ENCODE measurements around the gene CACNA1G. TPM values are rescaled to one million over a fixed set of nuclear protein-coding genes. Genes with fewer than 3 reads are reported as not detected.

Gene CACNA1G
- total and polyA plus RNA-seq, 2 donors (not counting 3 experiments of a cell fraction or from before 2014, with no cell fraction given) = not detected

DNA sequence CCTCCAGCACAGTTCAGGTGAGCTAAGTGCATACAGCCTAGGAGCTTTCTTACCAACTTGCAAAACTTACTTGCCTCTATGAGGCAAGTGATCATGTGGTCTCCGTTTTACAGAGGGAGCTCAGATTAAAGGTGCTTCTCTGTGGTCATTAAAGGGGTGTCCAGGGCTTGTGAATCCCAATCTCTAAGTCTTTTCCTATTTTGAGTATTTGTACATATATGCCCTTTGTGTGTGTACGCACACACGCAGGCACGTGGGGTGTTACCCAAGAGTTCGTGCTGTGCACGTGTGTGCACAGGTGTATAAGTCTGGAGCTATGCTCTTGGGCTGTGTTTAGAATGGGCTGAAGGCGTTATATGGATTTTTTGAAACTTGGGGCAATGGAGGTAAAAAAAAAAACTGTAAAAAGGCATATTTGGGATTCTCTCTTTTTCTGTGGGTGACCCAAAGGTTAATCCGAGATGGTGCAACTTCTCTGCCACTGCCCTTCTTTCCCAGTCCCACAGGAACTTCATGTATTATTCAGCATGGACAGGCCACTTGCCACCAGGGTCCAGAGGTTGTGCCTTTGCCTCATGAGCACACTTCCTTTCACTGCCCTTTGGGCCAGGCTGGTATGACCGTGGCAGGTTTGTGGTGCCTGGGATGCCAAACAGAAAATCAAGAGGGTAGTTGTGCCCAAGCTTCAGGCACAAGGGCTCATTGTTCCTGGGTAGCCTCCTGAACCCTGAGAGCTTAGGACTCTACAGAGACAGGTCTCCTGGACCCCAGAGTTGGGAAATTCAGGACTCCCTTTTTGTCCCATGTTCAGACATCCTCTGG lies 75.7 kb downstream of the CACNA1G start:
- no peak overlapping the region for H3K4me3 ChIP-seq (replicated peaks in 1 of 3; ENCODE audit: insufficient read depth in 1 of 3, low read depth in 1 of 3, low read length in 3 of 3)
- ChIA-PET POLR2A (no interaction called here), CTCF (interaction anchor here (0.8 to 7.0 kb wide), 7 partner anchors 9 to 69 kb away, joined by 3 to 96 read pairs (median 4); no protein-coding TSS in a partner anchor)
- H3K36me3 ChIP-seq (ENCODE audit: control insufficient read depth in 2 of 2, extremely low read depth in 1 of 2, insufficient read depth in 2 of 2, low read length in 2 of 2) = no peaks in the 10 kb centered on the region
- H3K4me1 ChIP-seq (ENCODE audit: control insufficient read depth, extremely low read depth, insufficient read depth, low read length) = peaks cover 51% of the 10 kb centered on the region
- no peak overlapping the region for H3K4me2 ChIP-seq (ENCODE audit: insufficient read depth, low read length)
- no peaks in the 10 kb centered on the region for H3K9me1 ChIP-seq (replicated peaks; ENCODE audit: control insufficient read depth, extremely low read depth, insufficient read depth, low read length)
- no peak overlapping the region for H3K27ac ChIP-seq (ENCODE audit: insufficient read depth, low read depth, low read length)
- BruUV-seq (replicated peaks) = no TSS peak
- intact Hi-C loops (cut with micrococcal nuclease) (no loop called here), dilution Hi-C loops (cut with MboI; ENCODE audit: extremely low pct_ligation_motif_present, low sequenced_read_pairs) (no loop called here)
- no peak overlapping the region for H2AFZ ChIP-seq (ENCODE audit: low read depth, low read length)
- H3K79me2 ChIP-seq (ENCODE audit: control insufficient read depth, insufficient read depth, low read length) = no peaks in the 10 kb centered on the region
- TF ChIP-seq EZH2 (IDR thresholded peaks at IDR 0.05; ENCODE audit: borderline replicate concordance, low read depth, low read length, severe bottlenecking) (no peak), MYC (IDR thresholded peaks at IDR 0.05; ENCODE audit: low read depth, low read length) (no peak), JUN (IDR thresholded peaks at IDR 0.05; ENCODE audit: borderline replicate concordance, insufficient read depth, insufficient read length, low read depth) (no peak), POLR2A (IDR thresholded peaks at IDR 0.05; ENCODE audit: low read depth, low read length) (no peak), POLR2AphosphoS5 (IDR thresholded peaks at IDR 0.05; ENCODE audit: insufficient read depth, low read depth, low read length) (no peak), GATA2 (IDR thresholded peaks at IDR 0.05; ENCODE audit: insufficient read depth, insufficient read length, low read depth, low read length) (no peak), FOS (IDR thresholded peaks at IDR 0.05; ENCODE audit: borderline replicate concordance, insufficient read depth, low read length) (no peak)
- TF ChIP-seq, protein P1, sequence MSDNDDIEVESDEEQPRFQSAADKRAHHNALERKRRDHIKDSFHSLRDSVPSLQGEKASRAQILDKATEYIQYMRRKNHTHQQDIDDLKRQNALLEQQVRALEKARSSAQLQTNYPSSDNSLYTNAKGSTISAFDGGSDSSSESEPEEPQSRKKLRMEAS (IDR thresholded peaks at IDR 0.05; ENCODE audit: insufficient read depth, insufficient read length) = no peak
- TF ChIP-seq, protein P2, sequence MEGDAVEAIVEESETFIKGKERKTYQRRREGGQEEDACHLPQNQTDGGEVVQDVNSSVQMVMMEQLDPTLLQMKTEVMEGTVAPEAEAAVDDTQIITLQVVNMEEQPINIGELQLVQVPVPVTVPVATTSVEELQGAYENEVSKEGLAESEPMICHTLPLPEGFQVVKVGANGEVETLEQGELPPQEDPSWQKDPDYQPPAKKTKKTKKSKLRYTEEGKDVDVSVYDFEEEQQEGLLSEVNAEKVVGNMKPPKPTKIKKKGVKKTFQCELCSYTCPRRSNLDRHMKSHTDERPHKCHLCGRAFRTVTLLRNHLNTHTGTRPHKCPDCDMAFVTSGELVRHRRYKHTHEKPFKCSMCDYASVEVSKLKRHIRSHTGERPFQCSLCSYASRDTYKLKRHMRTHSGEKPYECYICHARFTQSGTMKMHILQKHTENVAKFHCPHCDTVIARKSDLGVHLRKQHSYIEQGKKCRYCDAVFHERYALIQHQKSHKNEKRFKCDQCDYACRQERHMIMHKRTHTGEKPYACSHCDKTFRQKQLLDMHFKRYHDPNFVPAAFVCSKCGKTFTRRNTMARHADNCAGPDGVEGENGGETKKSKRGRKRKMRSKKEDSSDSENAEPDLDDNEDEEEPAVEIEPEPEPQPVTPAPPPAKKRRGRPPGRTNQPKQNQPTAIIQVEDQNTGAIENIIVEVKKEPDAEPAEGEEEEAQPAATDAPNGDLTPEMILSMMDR (IDR thresholded peaks at IDR 0.05; ENCODE audit: extremely low read depth in 1 of 2, insufficient read depth in 1 of 2, low read depth in 1 of 2, low read length in 2 of 2) = no peak
- DNase-seq (ENCODE audit: low read depth, low spot score) (no peak), FAIRE-seq (no peak)
- no peaks in the 10 kb centered on the region for H3K9me3 ChIP-seq (replicated peaks; ENCODE audit: control insufficient read depth, insufficient read depth, low read length)
- no peaks in the 10 kb centered on the region for H3K27me3 ChIP-seq (ENCODE audit: control insufficient read depth in 2 of 2, insufficient read depth in 2 of 2, low read length in 2 of 2)
- no peaks in the 10 kb centered on the region for H4K20me1 ChIP-seq (replicated peaks; ENCODE audit: control insufficient read depth, extremely low read depth, insufficient read depth, low read length)
- no peak overlapping the region for H3K9ac ChIP-seq (replicated peaks; ENCODE audit: extremely low read depth, insufficient read depth, low read length)

All from endothelial cell of umbilical vein (primary cell).